Gastrocnemius medialis (tissue), 4 donors: Measurements from ENCODE around the gene FNIP1.

ENCODE experiments used
- POLR2A ChIP-seq, 2 donors: fragments of 450-650 bp; IDR thresholded peaks; one replicate each; pipeline ENCODE4 v1.6.1; 2017; ENCODE audit warnings: antibody characterized with exemption in 2 of 2, mild to moderate bottlenecking in 2 of 2, moderate library complexity in 2 of 2
- TF ChIP-seq, protein P1 (sequence below), 5 experiments: fragments of 450-650 bp in 3 of 5; fragments of 200-600 bp in 2 of 5; sonication (generic) in 2 of 5; IDR thresholded peaks in 4 of 5; conservative IDR thresholded peaks in 1 of 5; 1 replicate in 4 of 5; 2 replicates in 1 of 5; pipeline ENCODE4 v1.5.1; 2016 to 2019; ENCODE audit warnings: antibody characterized with exemption in 5 of 5, mild to moderate bottlenecking in 3 of 5, moderate library complexity in 3 of 5

- TF ChIP-seq, protein P1, sequence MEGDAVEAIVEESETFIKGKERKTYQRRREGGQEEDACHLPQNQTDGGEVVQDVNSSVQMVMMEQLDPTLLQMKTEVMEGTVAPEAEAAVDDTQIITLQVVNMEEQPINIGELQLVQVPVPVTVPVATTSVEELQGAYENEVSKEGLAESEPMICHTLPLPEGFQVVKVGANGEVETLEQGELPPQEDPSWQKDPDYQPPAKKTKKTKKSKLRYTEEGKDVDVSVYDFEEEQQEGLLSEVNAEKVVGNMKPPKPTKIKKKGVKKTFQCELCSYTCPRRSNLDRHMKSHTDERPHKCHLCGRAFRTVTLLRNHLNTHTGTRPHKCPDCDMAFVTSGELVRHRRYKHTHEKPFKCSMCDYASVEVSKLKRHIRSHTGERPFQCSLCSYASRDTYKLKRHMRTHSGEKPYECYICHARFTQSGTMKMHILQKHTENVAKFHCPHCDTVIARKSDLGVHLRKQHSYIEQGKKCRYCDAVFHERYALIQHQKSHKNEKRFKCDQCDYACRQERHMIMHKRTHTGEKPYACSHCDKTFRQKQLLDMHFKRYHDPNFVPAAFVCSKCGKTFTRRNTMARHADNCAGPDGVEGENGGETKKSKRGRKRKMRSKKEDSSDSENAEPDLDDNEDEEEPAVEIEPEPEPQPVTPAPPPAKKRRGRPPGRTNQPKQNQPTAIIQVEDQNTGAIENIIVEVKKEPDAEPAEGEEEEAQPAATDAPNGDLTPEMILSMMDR (IDR thresholded peaks at IDR 0.05 in 4 of 5, conservative IDR thresholded peaks at IDR 0.05 in 1 of 5): no peak
- no peak for TF ChIP-seq POLR2A (IDR thresholded peaks at IDR 0.05)
Observed at GRCh38 chr5:131659290-131659689, 137.5 kb downstream of the FNIP1 start.
